HepG2 (cell line): ENCODE data around the gene CEP57L1. TPM values are rescaled to one million over a fixed set of nuclear protein-coding genes. Genes with fewer than 3 reads are reported as not detected.

Experiments used
- AGO2 ChIP-seq: fragments of 200-400 bp; formaldehyde crosslinking; optimal IDR thresholded peaks from 2 replicates; pipeline ENCODE3; 2017; ENCODE audit warnings: mild to moderate bottlenecking, low read depth, low read length, moderate library complexity
- CHCHD3 ChIP-seq: sonication (generic); formaldehyde crosslinking; IDR thresholded peaks from 2 replicates; pipeline ENCODE4 v1.8.0; 2022; ENCODE audit warnings: mild to moderate bottlenecking, missing genetic modification reagents, moderate library complexity
- ETV5 ChIP-seq: IDR thresholded peaks from 2 replicates; pipeline ENCODE4 v1.6.1; 2018; ENCODE audit warnings: missing biosample characterization, missing genetic modification reagents, inconsistent platforms, borderline replicate concordance
- EZH2 ChIP-seq: conservative IDR thresholded peaks from 2 replicates; pipeline ENCODE4 v1.6.1; 2012; ENCODE audit warnings: mild to moderate bottlenecking, low read depth, low read length, moderate library complexity
- GLI4 ChIP-seq: sonication (generic); formaldehyde crosslinking; IDR thresholded peaks from 2 replicates; pipeline ENCODE4 v1.5.1; 2020; ENCODE audit warnings: missing genetic modification reagents, mild to moderate bottlenecking, moderate library complexity, borderline replicate concordance
- HDAC1 ChIP-seq: sonication (generic); formaldehyde crosslinking; IDR thresholded peaks from 2 replicates; pipeline ENCODE4 v1.5.1; 2020; ENCODE audit warnings: mild to moderate bottlenecking, missing genetic modification reagents
- KMT2A ChIP-seq: sonication (generic); formaldehyde crosslinking; IDR thresholded peaks from 2 replicates; pipeline ENCODE4 v1.4.0; 2020; ENCODE audit warnings: missing genetic modification reagents
- MYC ChIP-seq: sonication (generic); formaldehyde crosslinking; IDR thresholded peaks from 2 replicates; pipeline ENCODE4 v1.9.0; 2021; ENCODE audit warnings: missing genetic modification reagents, borderline replicate concordance
- NFKB2 ChIP-seq: sonication (generic); formaldehyde crosslinking; IDR thresholded peaks from 2 replicates; pipeline ENCODE4 v1.4.0; 2020; ENCODE audit warnings: missing genetic modification reagents, borderline replicate concordance
- PRPF4 ChIP-seq: fragments of 200-400 bp; formaldehyde crosslinking; IDR thresholded peaks from 2 replicates; pipeline ENCODE4 v1.6.1; 2016; ENCODE audit warnings: low read length, low read depth; ENCODE audit not compliant: poor library complexity, severe bottlenecking
- SALL1 ChIP-seq: sonication (generic); formaldehyde crosslinking; IDR thresholded peaks from 2 replicates; pipeline ENCODE4 v1.8.0; 2022; ENCODE audit warnings: mild to moderate bottlenecking, missing genetic modification reagents
- SCMH1 ChIP-seq: sonication (generic); formaldehyde crosslinking; IDR thresholded peaks from 2 replicates; pipeline ENCODE4 v1.9.0; 2021; ENCODE audit warnings: missing genetic modification reagents, mild to moderate bottlenecking, borderline replicate concordance
- TMF1 ChIP-seq: sonication (generic); formaldehyde crosslinking; IDR thresholded peaks from 2 replicates; pipeline ENCODE4 v1.8.1; 2022; ENCODE audit warnings: low read depth, missing genetic modification reagents
- YY1 ChIP-seq: IDR thresholded peaks from 2 replicates; pipeline ENCODE4 v1.6.1; 2011; ENCODE audit warnings: low read length, low read depth, moderate library complexity, mild to moderate bottlenecking; ENCODE audit not compliant: insufficient read depth, insufficient replicate concordance
- ZFP36 ChIP-seq: fragments of 150-350 bp; IDR thresholded peaks from 2 replicates; pipeline ENCODE4 v1.6.1; 2018; ENCODE audit warnings: borderline replicate concordance, low read length, low read depth; ENCODE audit not compliant: partially characterized antibody
- ZNF329 ChIP-seq: sonication (generic); formaldehyde crosslinking; IDR thresholded peaks from 2 replicates; pipeline ENCODE4 v1.9.0; 2021; ENCODE audit warnings: low read depth, mild to moderate bottlenecking, missing genetic modification reagents
- ZNF382 ChIP-seq: sonication (generic); formaldehyde crosslinking; IDR thresholded peaks from 2 replicates; pipeline ENCODE4 v1.5.0; 2020; ENCODE audit warnings: missing genetic modification reagents, mild to moderate bottlenecking, borderline replicate concordance
- ZNF737 ChIP-seq: sonication (generic); formaldehyde crosslinking; IDR thresholded peaks from 2 replicates; pipeline ENCODE4 v1.5.0; 2020; ENCODE audit warnings: missing genetic modification reagents, mild to moderate bottlenecking, borderline replicate concordance
- ZNF773 ChIP-seq: sonication (generic); formaldehyde crosslinking; IDR thresholded peaks from 2 replicates; pipeline ENCODE4 v1.4.0; 2020; ENCODE audit warnings: missing genetic modification reagents, borderline replicate concordance
- ZNF839 ChIP-seq: sonication (generic); formaldehyde crosslinking; IDR thresholded peaks from 2 replicates; pipeline ENCODE4 v1.4.0; 2020; ENCODE audit warnings: missing genetic modification reagents, mild to moderate bottlenecking, borderline replicate concordance
- ZNF850 ChIP-seq: sonication (generic); formaldehyde crosslinking; conservative IDR thresholded peaks from 2 replicates; pipeline ENCODE4 v1.9.0; 2021; ENCODE audit warnings: mild to moderate bottlenecking, missing genetic modification reagents
- ZNF879 ChIP-seq: sonication (generic); formaldehyde crosslinking; IDR thresholded peaks from 2 replicates; pipeline ENCODE4 v1.8.1; 2023; ENCODE audit warnings: missing genetic modification reagents
- polyA plus RNA-seq, 8 experiments: library from polyadenylated mRNA; depleted of rRNA in 3 of 8; stranded (reverse) in 7 of 8; unstranded in 1 of 8; fragments of >200 nt; fragmentation: Illumina TruSeq in 4 of 8; extraction: Trizol in 4 of 8; gene quantifications; 2 replicates each; pipeline versions ENCODE4 v1.2.1 to v1.2.3, GENCODE V29; 2011 to 2016; ENCODE audit warnings: low read depth in 4 of 8, missing spikeins in 1 of 8, mixed read lengths in 1 of 8; ENCODE audit not compliant: insufficient read depth in 1 of 8
- total RNA-seq, 5 experiments: library from RNA; depleted of rRNA; stranded (reverse); fragments of >200 nt; fragmentation: Illumina TruSeq; extraction: Trizol; gene quantifications; 2 replicates each; pipeline ENCODE4 v1.2.3, GENCODE V29; 2016; ENCODE audit warnings: low read depth in 1 of 5
- TF ChIP-seq, protein P1 (sequence below): sonication (generic); formaldehyde crosslinking; IDR thresholded peaks from 2 replicates; pipeline ENCODE4 v1.8.0; 2022; ENCODE audit warnings: mild to moderate bottlenecking, missing genetic modification reagents, moderate library complexity
- TF ChIP-seq, protein P2 (sequence below): sonication (generic); formaldehyde crosslinking; IDR thresholded peaks from 2 replicates; pipeline ENCODE4 v1.4.0; 2020; ENCODE audit warnings: missing genetic modification reagents
- TF ChIP-seq, protein P3 (sequence below): conservative IDR thresholded peaks from 2 replicates; pipeline ENCODE4 v1.6.1; 2018; ENCODE audit warnings: missing genetic modification reagents

The CEP57L1 gene
- total and polyA plus RNA-seq, 2 of the 13 experiments (the other 11 are each of a cell fraction or from before 2014, with no cell fraction given): 7.7 to 15.5 TPM

DNA sequence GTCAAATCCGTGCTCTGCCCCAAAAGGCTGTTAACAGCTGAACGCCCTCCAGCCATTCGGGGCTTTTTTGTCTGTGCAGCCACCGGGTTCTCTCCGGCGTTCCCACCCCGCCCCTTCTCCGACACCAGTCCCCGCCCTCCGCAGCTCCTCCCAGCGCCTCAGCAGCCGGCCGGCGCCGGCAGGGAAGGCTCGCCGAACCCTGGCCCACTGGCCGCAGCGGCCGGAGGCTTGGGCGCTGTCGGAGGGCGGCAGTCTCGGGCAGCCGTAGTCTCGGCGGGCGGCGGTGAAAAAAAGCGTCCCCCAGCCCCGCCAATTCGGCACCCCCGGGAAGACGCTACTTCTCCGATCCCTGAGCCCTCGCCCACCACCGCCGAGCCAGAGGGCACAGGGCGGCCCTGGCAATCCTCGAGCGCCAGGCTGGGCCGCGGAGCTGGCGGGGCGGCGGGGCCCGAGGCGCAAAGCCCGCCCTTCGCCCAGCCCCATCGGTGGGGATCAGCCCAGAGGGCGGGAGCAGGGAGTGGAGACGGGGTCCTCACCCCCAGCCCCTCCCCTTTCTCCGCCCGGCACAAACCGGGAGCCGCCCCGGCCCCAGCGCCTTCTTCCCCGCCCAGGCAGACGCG, 781 bp upstream of the CEP57L1 start, which contains the start of gene SESN1 (continued):
- TF ChIP-seq ZNF329 (CRISPR knock-in tag): peak; percentile 34; the same call in 1 of the 2 replicates
- TF ChIP-seq, protein P1, sequence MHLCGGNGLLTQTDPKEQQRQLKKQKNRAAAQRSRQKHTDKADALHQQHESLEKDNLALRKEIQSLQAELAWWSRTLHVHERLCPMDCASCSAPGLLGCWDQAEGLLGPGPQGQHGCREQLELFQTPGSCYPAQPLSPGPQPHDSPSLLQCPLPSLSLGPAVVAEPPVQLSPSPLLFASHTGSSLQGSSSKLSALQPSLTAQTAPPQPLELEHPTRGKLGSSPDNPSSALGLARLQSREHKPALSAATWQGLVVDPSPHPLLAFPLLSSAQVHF (CRISPR knock-in tag): no peak
- no peak for TF ChIP-seq ETV5 (CRISPR knock-in tag)
- 0 out of 2 replicates have a peak, but pooled peaks have one; percentile 38 for TF ChIP-seq ZNF839 (CRISPR knock-in tag)
- peak; percentile 88 for TF ChIP-seq HDAC1 (CRISPR knock-in tag)
- TF ChIP-seq EZH2: no peak
- TF ChIP-seq, protein P2, sequence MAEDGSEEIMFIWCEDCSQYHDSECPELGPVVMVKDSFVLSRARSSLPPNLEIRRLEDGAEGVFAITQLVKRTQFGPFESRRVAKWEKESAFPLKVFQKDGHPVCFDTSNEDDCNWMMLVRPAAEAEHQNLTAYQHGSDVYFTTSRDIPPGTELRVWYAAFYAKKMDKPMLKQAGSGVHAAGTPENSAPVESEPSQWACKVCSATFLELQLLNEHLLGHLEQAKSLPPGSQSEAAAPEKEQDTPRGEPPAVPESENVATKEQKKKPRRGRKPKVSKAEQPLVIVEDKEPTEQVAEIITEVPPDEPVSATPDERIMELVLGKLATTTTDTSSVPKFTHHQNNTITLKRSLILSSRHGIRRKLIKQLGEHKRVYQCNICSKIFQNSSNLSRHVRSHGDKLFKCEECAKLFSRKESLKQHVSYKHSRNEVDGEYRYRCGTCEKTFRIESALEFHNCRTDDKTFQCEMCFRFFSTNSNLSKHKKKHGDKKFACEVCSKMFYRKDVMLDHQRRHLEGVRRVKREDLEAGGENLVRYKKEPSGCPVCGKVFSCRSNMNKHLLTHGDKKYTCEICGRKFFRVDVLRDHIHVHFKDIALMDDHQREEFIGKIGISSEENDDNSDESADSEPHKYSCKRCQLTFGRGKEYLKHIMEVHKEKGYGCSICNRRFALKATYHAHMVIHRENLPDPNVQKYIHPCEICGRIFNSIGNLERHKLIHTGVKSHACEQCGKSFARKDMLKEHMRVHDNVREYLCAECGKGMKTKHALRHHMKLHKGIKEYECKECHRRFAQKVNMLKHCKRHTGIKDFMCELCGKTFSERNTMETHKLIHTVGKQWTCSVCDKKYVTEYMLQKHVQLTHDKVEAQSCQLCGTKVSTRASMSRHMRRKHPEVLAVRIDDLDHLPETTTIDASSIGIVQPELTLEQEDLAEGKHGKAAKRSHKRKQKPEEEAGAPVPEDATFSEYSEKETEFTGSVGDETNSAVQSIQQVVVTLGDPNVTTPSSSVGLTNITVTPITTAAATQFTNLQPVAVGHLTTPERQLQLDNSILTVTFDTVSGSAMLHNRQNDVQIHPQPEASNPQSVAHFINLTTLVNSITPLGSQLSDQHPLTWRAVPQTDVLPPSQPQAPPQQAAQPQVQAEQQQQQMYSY (CRISPR knock-in tag): no peak
- TF ChIP-seq MYC: peak; percentile 74
- peak; percentile 25 for TF ChIP-seq YY1
- TF ChIP-seq ZNF879: 0 out of 2 replicates have a peak, but pooled peaks have one; percentile 18
- TF ChIP-seq ZNF850: 0 out of 2 replicates have a peak, but pooled peaks have one; percentile 66
- TF ChIP-seq SALL1 (CRISPR knock-in tag): peak; percentile 82
- no peak for TF ChIP-seq ZNF737
- no peak for TF ChIP-seq ZFP36
- peak; percentile 85; the same call in 1 of the 2 replicates for TF ChIP-seq CHCHD3 (CRISPR knock-in tag)
- no peak for TF ChIP-seq ZNF773
- TF ChIP-seq, protein P3, sequence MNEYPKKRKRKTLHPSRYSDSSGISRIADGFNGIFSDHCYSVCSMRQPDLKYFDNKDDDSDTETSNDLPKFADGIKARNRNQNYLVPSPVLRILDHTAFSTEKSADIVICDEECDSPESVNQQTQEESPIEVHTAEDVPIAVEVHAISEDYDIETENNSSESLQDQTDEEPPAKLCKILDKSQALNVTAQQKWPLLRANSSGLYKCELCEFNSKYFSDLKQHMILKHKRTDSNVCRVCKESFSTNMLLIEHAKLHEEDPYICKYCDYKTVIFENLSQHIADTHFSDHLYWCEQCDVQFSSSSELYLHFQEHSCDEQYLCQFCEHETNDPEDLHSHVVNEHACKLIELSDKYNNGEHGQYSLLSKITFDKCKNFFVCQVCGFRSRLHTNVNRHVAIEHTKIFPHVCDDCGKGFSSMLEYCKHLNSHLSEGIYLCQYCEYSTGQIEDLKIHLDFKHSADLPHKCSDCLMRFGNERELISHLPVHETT: peak; percentile 75; the same call in 1 of the 2 replicates
- TF ChIP-seq PRPF4: no peak
- no peak for TF ChIP-seq SCMH1
- TF ChIP-seq GLI4 (CRISPR knock-in tag): peak; percentile 19; the same call in 1 of the 2 replicates
- peak; percentile 82; the same call in 1 of the 2 replicates for TF ChIP-seq NFKB2
- TF ChIP-seq KMT2A (CRISPR knock-in tag): no peak; the same call in 1 of the 2 replicates
- no peak for TF ChIP-seq ZNF382 (CRISPR knock-in tag)
- peak; percentile 63 for TF ChIP-seq AGO2
- TF ChIP-seq TMF1: no peak
